ENCODE measurements around the gene IZUMO1R. TPM values are rescaled to one million over a fixed set of nuclear protein-coding genes. Genes with fewer than 3 reads are reported as not detected.

IZUMO1R gene
- total and polyA plus RNA-seq, 2 of the 4 experiments (the other 2 are of a cell fraction), result not detected

GRCh38 chr11:94307101-94307791 is 2.9 kb downstream of the IZUMO1R start:
- in situ Hi-C loops (cut with MboI; ENCODE audit: low sequenced_read_pairs) (no loop called here), dilution Hi-C loops (cut with HindIII; ENCODE audit: low sequenced_read_pairs, unreplicated experiment) (no loop called here), intact Hi-C loops (cut with micrococcal nuclease) (no loop called here)
- Histone ChIP-seq H2BK15ac (ENCODE audit: low read depth, low read length) (no peak overlapping the region), H3K27ac (ENCODE audit: insufficient read depth, low read length) (no peak overlapping the region), H3K4ac (ENCODE audit: low read depth, low read length) (no peak overlapping the region), H3K4me3 (ENCODE audit: insufficient read depth, low read depth, low read length) (no peak overlapping the region), H3K56ac (ENCODE audit: extremely low read depth, insufficient read depth, low read length) (no peak overlapping the region), H3K79me1 (ENCODE audit: low read depth in 1 of 2, low read length in 2 of 2) (no peaks in the 10 kb centered on the region), H4K5ac (ENCODE audit: low read depth, low read length) (no peak overlapping the region), H4K8ac (ENCODE audit: low read depth in 2 of 2, low read length in 2 of 2) (no peak overlapping the region), H3K4me2 (ENCODE audit: low read depth, low read length) (no peak overlapping the region), H2BK20ac (ENCODE audit: low read depth, low read length) (no peak overlapping the region), H2AK9ac (replicated peaks; ENCODE audit: low read depth, low read length, poor library complexity) (no peak overlapping the region), H3K9me1 (ENCODE audit: insufficient read depth, low read length) (no peaks in the 10 kb centered on the region; the same call in 1 of the 2 replicates), H3K9me3 (ENCODE audit: control insufficient read depth, insufficient read depth, low read length) (no peaks in the 10 kb centered on the region), H3K27me3 (ENCODE audit: control insufficient read depth, insufficient read depth, low read length) (peaks cover 6% of the 10 kb centered on the region; the same call in 1 of the 2 replicates), H4K20me1 (ENCODE audit: insufficient read depth, low read length) (no peaks in the 10 kb centered on the region), H3K36me3 (ENCODE audit: control insufficient read depth, insufficient read depth, low read length) (no peaks in the 10 kb centered on the region), H2AFZ (replicated peaks; ENCODE audit: low read length, poor library complexity) (no peak overlapping the region), H3K14ac (replicated peaks; ENCODE audit: low read depth, low read length) (no peak overlapping the region), H4K91ac (ENCODE audit: insufficient read depth, low read depth, low read length) (no peak overlapping the region), H2BK5ac (ENCODE audit: low read depth, low read length, poor library complexity, severe bottlenecking) (no peak overlapping the region), H3K23ac (ENCODE audit: low read depth, low read length) (no peak overlapping the region), H3K18ac (ENCODE audit: low read depth, low read length) (no peak overlapping the region), H3K4me1 (ENCODE audit: control insufficient read depth, insufficient read depth, low read length) (peaks cover 5% of the 10 kb centered on the region), H2BK120ac (ENCODE audit: low read depth, low read length) (no peak overlapping the region), H3K9ac (ENCODE audit: low read depth, low read length) (no peak overlapping the region), H2AK5ac (ENCODE audit: low read depth, low read length) (no peak overlapping the region)
- BruUV-seq (replicated peaks), result no TSS peak
- TF ChIP-seq BHLHE40 (IDR thresholded peaks at IDR 0.05; ENCODE audit: low read depth, low read length) (no peak), FOS (IDR thresholded peaks at IDR 0.05; ENCODE audit: low read depth, low read length) (no peak), USF2 (IDR thresholded peaks at IDR 0.05; ENCODE audit: low read depth, low read length) (no peak), CTCF (conservative IDR thresholded peaks at IDR 0.05; ENCODE audit: low read depth, low read length) (no peak), RFX5 (IDR thresholded peaks at IDR 0.05; ENCODE audit: low read depth, low read length) (no peak), MAFK (IDR thresholded peaks at IDR 0.05; ENCODE audit: low read depth, low read length) (no peak), CHD1 (IDR thresholded peaks at IDR 0.05; ENCODE audit: low read depth, low read length) (no peak), POLR2A (IDR thresholded peaks at IDR 0.05; ENCODE audit: low read depth, low read length) (no peak), NFE2L2 (IDR thresholded peaks at IDR 0.05; ENCODE audit: low read depth, low read length) (no peak), MXI1 (IDR thresholded peaks at IDR 0.05; ENCODE audit: borderline replicate concordance, low read depth, low read length) (no peak), ELK1 (IDR thresholded peaks at IDR 0.05; ENCODE audit: borderline replicate concordance, low read depth, low read length) (no peak), RAD21 (IDR thresholded peaks at IDR 0.05; ENCODE audit: low read length) (no peak)
- WGBS, 2 experiments (ENCODE audit: extremely low coverage in 2 of 2, insufficient read length in 1 of 2), result 75% methylated on average over 3 of the region's 14 CpGs; no CpG with 5 or more reads in 1 of the 2 experiments
- DNase-seq, result no peak
- CTCF ChIA-PET, result no interaction called here
- no peak for ATAC-seq (ENCODE audit: low read depth)
- POLR2A ChIA-PET (ENCODE audit: unreplicated experiment), result no interaction called here

All from IMR-90 (cell line).